ENCODE measurements around the gene RPRD1B.

RPRD1B gene

GRCh38 chr20:38067717-38068365 lies 34.3 kb downstream of the RPRD1B start:
- Histone ChIP-seq H3K4me1 (ENCODE audit: control insufficient read depth in 1 of 2, insufficient read depth in 2 of 2, low read length in 2 of 2) (peaks cover 0 to 3% of the 10 kb centered on the region in 2 donors), H3K27me3 (ENCODE audit: control insufficient read depth in 1 of 2, insufficient read depth in 2 of 2, low read length in 2 of 2) (no peaks in the 10 kb centered on the region), H3K36me3 (ENCODE audit: control insufficient read depth in 1 of 2, insufficient read depth in 2 of 2, low read length in 2 of 2) (peaks cover 40 to 83% of the 10 kb centered on the region in 2 donors), H3K9ac (ENCODE audit: low read depth in 1 of 2, low read length in 2 of 2) (no peak overlapping the region), H3K4me3 (ENCODE audit: low read depth in 1 of 2, low read length in 2 of 2) (no peak overlapping the region), H3K27ac (ENCODE audit: low read depth, low read length) (no peak overlapping the region), H3K9me3 (ENCODE audit: control insufficient read depth in 1 of 2, low read length in 2 of 2) (no peaks in the 10 kb centered on the region)

GRCh38 chr20:38072898-38073297 lies 39.4 kb downstream of the RPRD1B start:
- Histone ChIP-seq H3K36me3 (ENCODE audit: control insufficient read depth in 1 of 2, insufficient read depth in 2 of 2, low read length in 2 of 2) (peaks cover 22 to 53% of the 10 kb centered on the region in 2 donors), H3K27ac (ENCODE audit: low read depth, low read length) (no peak overlapping the region), H3K4me1 (ENCODE audit: control insufficient read depth in 1 of 2, insufficient read depth in 2 of 2, low read length in 2 of 2) (peaks cover 0 to 14% of the 10 kb centered on the region in 2 donors), H3K9me3 (ENCODE audit: control insufficient read depth in 1 of 2, low read length in 2 of 2) (no peaks in the 10 kb centered on the region), H3K27me3 (ENCODE audit: control insufficient read depth in 1 of 2, insufficient read depth in 2 of 2, low read length in 2 of 2) (no peaks in the 10 kb centered on the region), H3K4me3 (ENCODE audit: low read depth in 1 of 2, low read length in 2 of 2) (no peak overlapping the region), H3K9ac (ENCODE audit: low read depth in 1 of 2, low read length in 2 of 2) (no peak overlapping the region)

GRCh38 chr20:38073307-38074071 lies 39.9 kb downstream of the RPRD1B start:
- Histone ChIP-seq H3K36me3 (ENCODE audit: control insufficient read depth in 1 of 2, insufficient read depth in 2 of 2, low read length in 2 of 2) (peaks cover 19 to 49% of the 10 kb centered on the region in 2 donors), H3K27me3 (ENCODE audit: control insufficient read depth in 1 of 2, insufficient read depth in 2 of 2, low read length in 2 of 2) (no peaks in the 10 kb centered on the region), H3K27ac (ENCODE audit: low read depth, low read length) (no peak overlapping the region), H3K9me3 (ENCODE audit: control insufficient read depth in 1 of 2, low read length in 2 of 2) (no peaks in the 10 kb centered on the region), H3K9ac (ENCODE audit: low read depth in 1 of 2, low read length in 2 of 2) (no peak overlapping the region), H3K4me1 (ENCODE audit: control insufficient read depth in 1 of 2, insufficient read depth in 2 of 2, low read length in 2 of 2) (peaks cover 0 to 14% of the 10 kb centered on the region in 2 donors), H3K4me3 (ENCODE audit: low read depth in 1 of 2, low read length in 2 of 2) (no peak overlapping the region)

GRCh38 chr20:38075161-38075998 lies 41.8 kb downstream of the RPRD1B start:
- Histone ChIP-seq H3K36me3 (ENCODE audit: control insufficient read depth in 1 of 2, insufficient read depth in 2 of 2, low read length in 2 of 2) (peaks cover 11 to 40% of the 10 kb centered on the region in 2 donors), H3K27me3 (ENCODE audit: control insufficient read depth in 1 of 2, insufficient read depth in 2 of 2, low read length in 2 of 2) (no peaks in the 10 kb centered on the region), H3K9ac (ENCODE audit: low read depth in 1 of 2, low read length in 2 of 2) (no peak overlapping the region), H3K4me1 (ENCODE audit: control insufficient read depth in 1 of 2, insufficient read depth in 2 of 2, low read length in 2 of 2) (peaks cover 0 to 14% of the 10 kb centered on the region in 2 donors), H3K27ac (ENCODE audit: low read depth, low read length) (no peak overlapping the region), H3K9me3 (ENCODE audit: control insufficient read depth in 1 of 2, low read length in 2 of 2) (no peaks in the 10 kb centered on the region), H3K4me3 (ENCODE audit: low read depth in 1 of 2, low read length in 2 of 2) (no peak overlapping the region)

- no peaks in the 10 kb centered on the region for H3K27me3 ChIP-seq (ENCODE audit: control insufficient read depth in 1 of 2, insufficient read depth in 2 of 2, low read length in 2 of 2)
- H3K4me1 ChIP-seq (ENCODE audit: control insufficient read depth in 1 of 2, insufficient read depth in 2 of 2, low read length in 2 of 2): peaks cover 0 to 14% of the 10 kb centered on the region in 2 donors
- H3K4me3 ChIP-seq (ENCODE audit: low read depth in 1 of 2, low read length in 2 of 2): no peak overlapping the region
- H3K9me3 ChIP-seq (ENCODE audit: control insufficient read depth in 1 of 2, low read length in 2 of 2): no peaks in the 10 kb centered on the region
- peaks cover 6 to 32% of the 10 kb centered on the region in 2 donors for H3K36me3 ChIP-seq (ENCODE audit: control insufficient read depth in 1 of 2, insufficient read depth in 2 of 2, low read length in 2 of 2)
- H3K9ac ChIP-seq (ENCODE audit: low read depth in 1 of 2, low read length in 2 of 2): no peak overlapping the region
- H3K27ac ChIP-seq (ENCODE audit: low read depth, low read length): no peak overlapping the region
Measured at GRCh38 chr20:38076548-38076947, 43.0 kb downstream of the RPRD1B start.

GRCh38 chr20:38078084-38078483 lies 44.5 kb downstream of the RPRD1B start:
- no peaks in the 10 kb centered on the region for H3K9me3 ChIP-seq (ENCODE audit: control insufficient read depth in 1 of 2, low read length in 2 of 2)
- no peak overlapping the region for H3K4me3 ChIP-seq (ENCODE audit: low read depth in 1 of 2, low read length in 2 of 2)
- no peak overlapping the region for H3K27ac ChIP-seq (ENCODE audit: low read depth, low read length)
- H3K4me1 ChIP-seq (ENCODE audit: control insufficient read depth in 1 of 2, insufficient read depth in 2 of 2, low read length in 2 of 2): peaks cover 0 to 10% of the 10 kb centered on the region in 2 donors
- H3K9ac ChIP-seq (ENCODE audit: low read depth in 1 of 2, low read length in 2 of 2): no peak overlapping the region
- H3K27me3 ChIP-seq (ENCODE audit: control insufficient read depth in 1 of 2, insufficient read depth in 2 of 2, low read length in 2 of 2): no peaks in the 10 kb centered on the region
- peaks cover 6 to 32% of the 10 kb centered on the region in 2 donors for H3K36me3 ChIP-seq (ENCODE audit: control insufficient read depth in 1 of 2, insufficient read depth in 2 of 2, low read length in 2 of 2)

GRCh38 chr20:38079353-38079752 lies 45.8 kb downstream of the RPRD1B start:
- no peak overlapping the region for H3K27ac ChIP-seq (ENCODE audit: low read depth, low read length)

GRCh38 chr20:38081575-38081974 lies 48.0 kb downstream of the RPRD1B start:
- Histone ChIP-seq H3K27me3 (ENCODE audit: control insufficient read depth in 1 of 2, insufficient read depth in 2 of 2, low read length in 2 of 2) (no peaks in the 10 kb centered on the region), H3K27ac (ENCODE audit: low read depth, low read length) (no peak overlapping the region), H3K9ac (ENCODE audit: low read depth in 1 of 2, low read length in 2 of 2) (no peak overlapping the region), H3K36me3 (ENCODE audit: control insufficient read depth in 1 of 2, insufficient read depth in 2 of 2, low read length in 2 of 2) (peaks cover 15 to 57% of the 10 kb centered on the region in 2 donors), H3K9me3 (ENCODE audit: control insufficient read depth in 1 of 2, low read length in 2 of 2) (no peaks in the 10 kb centered on the region), H3K4me3 (ENCODE audit: low read depth in 1 of 2, low read length in 2 of 2) (no peak overlapping the region), H3K4me1 (ENCODE audit: control insufficient read depth in 1 of 2, insufficient read depth in 2 of 2, low read length in 2 of 2) (no peaks in the 10 kb centered on the region)

More at GRCh38 chr20:38079353-38079752, 45.8 kb downstream of the RPRD1B start:
- Histone ChIP-seq H3K4me3 (ENCODE audit: low read depth in 1 of 2, low read length in 2 of 2) (no peak overlapping the region), H3K36me3 (ENCODE audit: control insufficient read depth in 1 of 2, insufficient read depth in 2 of 2, low read length in 2 of 2) (peaks cover 10 to 42% of the 10 kb centered on the region in 2 donors), H3K4me1 (ENCODE audit: control insufficient read depth in 1 of 2, insufficient read depth in 2 of 2, low read length in 2 of 2) (peaks cover 0 to 3% of the 10 kb centered on the region in 2 donors), H3K9ac (ENCODE audit: low read depth in 1 of 2, low read length in 2 of 2) (no peak overlapping the region), H3K27me3 (ENCODE audit: control insufficient read depth in 1 of 2, insufficient read depth in 2 of 2, low read length in 2 of 2) (no peaks in the 10 kb centered on the region), H3K9me3 (ENCODE audit: control insufficient read depth in 1 of 2, low read length in 2 of 2) (no peaks in the 10 kb centered on the region)

GRCh38 chr20:38082894-38083293 lies 49.3 kb downstream of the RPRD1B start:
- H3K9ac ChIP-seq (ENCODE audit: low read depth in 1 of 2, low read length in 2 of 2): no peak overlapping the region
- no peaks in the 10 kb centered on the region for H3K9me3 ChIP-seq (ENCODE audit: control insufficient read depth in 1 of 2, low read length in 2 of 2)
- H3K27ac ChIP-seq (ENCODE audit: low read depth, low read length): no peak overlapping the region
- no peaks in the 10 kb centered on the region for H3K27me3 ChIP-seq (ENCODE audit: control insufficient read depth in 1 of 2, insufficient read depth in 2 of 2, low read length in 2 of 2)
- H3K36me3 ChIP-seq (ENCODE audit: control insufficient read depth in 1 of 2, insufficient read depth in 2 of 2, low read length in 2 of 2): peaks cover 14 to 62% of the 10 kb centered on the region in 2 donors
- no peaks in the 10 kb centered on the region for H3K4me1 ChIP-seq (ENCODE audit: control insufficient read depth in 1 of 2, insufficient read depth in 2 of 2, low read length in 2 of 2)
- no peak overlapping the region for H3K4me3 ChIP-seq (ENCODE audit: low read depth in 1 of 2, low read length in 2 of 2)

Measured in duodenal mucosa (tissue), 2 donors.